NCI-H2107 treated with DMSO at 0.1 percent for 48 hours (cell line): Measurements from ENCODE around the gene KIF4A.
A peak's percentile ranks its signal among the peaks of the same experiment; 100 is the strongest.
"Not testable (repeated sequence)": the region's sequence is repeated elsewhere in the genome, so short reads cannot be mapped to it uniquely, and the experiment has no call there.

Source experiments
- DNase-seq: peaks from one replicate; lab custom pipeline; 2025; ENCODE audit not compliant: unreplicated experiment; lab: John Stamatoyannopoulos, UW

The KIF4A gene

GRCh38 chrX:70360366-70360765, 70.5 kb downstream of the KIF4A start:
- no peak for DNase-seq

GRCh38 chrX:70368731-70369130, 78.8 kb downstream of the KIF4A start:
- DNase-seq, result not testable (repeated sequence)

- no peak for DNase-seq
Measured at GRCh38 chrX:70386235-70386634, 96.3 kb downstream of the KIF4A start.

GRCh38 chrX:70398899-70399298, 109.0 kb downstream of the KIF4A start:
- DNase-seq, result no peak

GRCh38 chrX:70400181-70400580, 110.3 kb downstream of the KIF4A start:
- DNase-seq, result not testable (repeated sequence)

- no peak for DNase-seq
Measured at GRCh38 chrX:70402721-70403120, 112.8 kb downstream of the KIF4A start.

GRCh38 chrX:70405003-70405402, 115.1 kb downstream of the KIF4A start:
- no peak for DNase-seq

- no peak for DNase-seq
Measured at GRCh38 chrX:70410921-70411320, 121.0 kb downstream of the KIF4A start.

GRCh38 chrX:70411475-70411874, 121.6 kb downstream of the KIF4A start:
- DNase-seq, result no peak

- no peak for DNase-seq
Measured at GRCh38 chrX:70421618-70422017, 131.7 kb downstream of the KIF4A start.

GRCh38 chrX:70422851-70423341, 133.0 kb downstream of the KIF4A start, which contains the start of gene GDPD2:
Gene GDPD2, plus strand, starts transcription at chrX:70423314. Its CDS starts 1,671 bp downstream, at chrX:70424985.
- peak; percentile 68 for DNase-seq

GRCh38 chrX:70423936-70424675, 134.2 kb downstream of the KIF4A start:
- no peak for DNase-seq

- no peak for DNase-seq
Measured at GRCh38 chrX:70424801-70425200, 134.9 kb downstream of the KIF4A start.

GRCh38 chrX:70426286-70427278, 136.7 kb downstream of the KIF4A start:
- no peak for DNase-seq

- no peak for DNase-seq
Measured at GRCh38 chrX:70427365-70427764, 137.5 kb downstream of the KIF4A start.

- no peak for DNase-seq
Measured at GRCh38 chrX:70429759-70430158, 139.9 kb downstream of the KIF4A start.

GRCh38 chrX:70432936-70433847, 143.3 kb downstream of the KIF4A start:
- DNase-seq, result no peak

GRCh38 chrX:70433848-70434351, 144.0 kb downstream of the KIF4A start:
- DNase-seq, result peak; percentile 51

GRCh38 chrX:70434352-70434866, 144.5 kb downstream of the KIF4A start:
- DNase-seq, result peak; percentile 72

- no peak for DNase-seq
Measured at GRCh38 chrX:70434914-70435586, 145.1 kb downstream of the KIF4A start.
